WTC11 (cell line): ENCODE data around the gene ZBTB18.

Source experiments
- CREB1 ChIP-seq: sonication (generic); formaldehyde crosslinking; IDR thresholded peaks from 2 replicates; pipeline ENCODE4 v1.8.0; 2023; ENCODE audit warnings: mild to moderate bottlenecking, missing genetic modification reagents
- CTCF ChIP-seq: fragments of 200-600 bp; IDR thresholded peaks from 2 replicates; pipeline ENCODE4 v1.8.0; 2022; ENCODE audit warnings: antibody characterized with exemption
- HMGXB4 ChIP-seq: sonication (generic); formaldehyde crosslinking; IDR thresholded peaks from 2 replicates; pipeline ENCODE4 v1.8.1; 2023; ENCODE audit warnings: mild to moderate bottlenecking, moderate library complexity, missing genetic modification reagents
- SOX15 ChIP-seq: fragments of 250-450 bp; sonication (Bioruptor Pico); IDR thresholded peaks from 2 replicates; pipeline ENCODE4 v1.9.0; 2021; ENCODE audit warnings: mild to moderate bottlenecking
- SP1 ChIP-seq: sonication (generic); formaldehyde crosslinking; conservative IDR thresholded peaks from 2 replicates; pipeline ENCODE4 v1.8.1; 2022; ENCODE audit warnings: missing genetic modification reagents
- TP53 ChIP-seq: sonication (generic); formaldehyde crosslinking; IDR thresholded peaks from 2 replicates; pipeline ENCODE4 v1.8.1; 2023; ENCODE audit warnings: mild to moderate bottlenecking, missing genetic modification reagents
- TF ChIP-seq, protein P1 (sequence below): sonication (generic); formaldehyde crosslinking; IDR thresholded peaks from 2 replicates; pipeline ENCODE4 v1.8.1; 2022; ENCODE audit warnings: low read depth, missing genetic modification reagents, borderline replicate concordance

DNA sequence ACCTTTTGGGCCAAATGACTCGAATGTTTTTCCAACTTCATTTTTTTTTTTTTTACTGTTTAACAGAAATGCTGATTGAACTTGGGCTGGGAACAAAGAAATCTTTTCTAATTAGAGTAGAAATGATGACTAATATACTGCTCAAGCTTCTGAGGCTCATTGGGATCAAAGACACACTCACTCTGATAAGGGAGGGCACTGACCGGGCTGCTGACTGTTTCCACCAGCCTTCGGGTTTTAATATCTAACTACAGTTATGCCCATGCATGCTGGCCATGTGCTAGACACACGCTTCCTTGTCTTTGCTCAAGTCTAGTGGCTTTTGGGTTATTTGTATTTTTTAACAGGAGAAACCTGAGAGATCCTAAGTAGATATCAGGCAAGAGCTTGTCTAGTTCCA is 16.8 kb downstream of the ZBTB18 start:
- TF ChIP-seq SOX15 (CRISPR knock-in tag) (no peak), SP1 (no peak), CREB1 (CRISPR knock-in tag) (no peak), CTCF (no peak), TP53 (CRISPR knock-in tag) (no peak), HMGXB4 (no peak)
- TF ChIP-seq, protein P1, sequence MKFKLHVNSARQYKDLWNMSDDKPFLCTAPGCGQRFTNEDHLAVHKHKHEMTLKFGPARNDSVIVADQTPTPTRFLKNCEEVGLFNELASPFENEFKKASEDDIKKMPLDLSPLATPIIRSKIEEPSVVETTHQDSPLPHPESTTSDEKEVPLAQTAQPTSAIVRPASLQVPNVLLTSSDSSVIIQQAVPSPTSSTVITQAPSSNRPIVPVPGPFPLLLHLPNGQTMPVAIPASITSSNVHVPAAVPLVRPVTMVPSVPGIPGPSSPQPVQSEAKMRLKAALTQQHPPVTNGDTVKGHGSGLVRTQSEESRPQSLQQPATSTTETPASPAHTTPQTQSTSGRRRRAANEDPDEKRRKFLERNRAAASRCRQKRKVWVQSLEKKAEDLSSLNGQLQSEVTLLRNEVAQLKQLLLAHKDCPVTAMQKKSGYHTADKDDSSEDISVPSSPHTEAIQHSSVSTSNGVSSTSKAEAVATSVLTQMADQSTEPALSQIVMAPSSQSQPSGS, result no peak
